Spleen (tissue), 11 donors: ENCODE results near the gene GLRX2. TPM values are rescaled to one million over a fixed set of nuclear protein-coding genes. Genes with fewer than 3 reads are reported as not detected.
A peak's percentile ranks its signal among the peaks of the same experiment; 100 is the strongest.

Source experiments
- DNase-seq: peaks from one replicate; pipeline ENCODE4 v3.0.0-alpha.2; 2020
- H3K27ac ChIP-seq, 8 donors: fragments of 200-600 bp; sonication (generic) in 7 of 8; 1 replicate in 4 of 8; 2 replicates in 4 of 8; pipeline versions ENCODE4 v1.5.0 to v1.8.0; 2016 to 2021; ENCODE audit warnings: inconsistent platforms in 4 of 8, mild to moderate bottlenecking in 4 of 8, moderate library complexity in 1 of 8
- H3K27me3 ChIP-seq, 7 donors: fragments of 200-600 bp; sonication (generic) in 6 of 7; replicated peaks in 1 of 7; 1 replicate in 4 of 7; 2 replicates in 3 of 7; pipeline versions ENCODE4 v1.5.0 to v1.8.0; 2016 to 2021; ENCODE audit warnings: inconsistent platforms in 3 of 7, mild to moderate bottlenecking in 1 of 7
- H3K36me3 ChIP-seq, 6 donors: fragments of 200-600 bp; sonication (generic) in 5 of 6; 1 replicate in 4 of 6; 2 replicates in 2 of 6; pipeline versions ENCODE4 v1.5.0 to v1.8.0; 2016 to 2021; ENCODE audit warnings: inconsistent platforms in 2 of 6
- H3K4me1 ChIP-seq, 6 donors: fragments of 200-600 bp; sonication (generic) in 5 of 6; 1 replicate in 3 of 6; 2 replicates in 3 of 6; pipeline versions ENCODE4 v1.5.0 to v1.8.0; 2016 to 2021; ENCODE audit warnings: inconsistent platforms in 3 of 6
- H3K4me3 ChIP-seq, 8 donors: fragments of 200-600 bp; sonication (generic) in 7 of 8; 1 replicate in 4 of 8; 2 replicates in 4 of 8; pipeline versions ENCODE4 v1.5.0 to v1.8.0; 2016 to 2021; ENCODE audit warnings: inconsistent platforms in 4 of 8, mild to moderate bottlenecking in 4 of 8, moderate library complexity in 2 of 8
- H3K9me3 ChIP-seq, 8 donors: fragments of 200-600 bp; sonication (generic) in 7 of 8; 1 replicate in 4 of 8; 2 replicates in 4 of 8; pipeline versions ENCODE4 v1.5.0 to v1.8.0; 2016 to 2021; ENCODE audit warnings: inconsistent platforms in 4 of 8
- POLR2A ChIP-seq, 3 donors: fragments of 450-650 bp; IDR thresholded peaks; one replicate each; pipeline ENCODE4 v1.5.1; 2017; ENCODE audit warnings: antibody characterized with exemption in 3 of 3, mild to moderate bottlenecking in 1 of 3
- POLR2AphosphoS5 ChIP-seq, 3 donors: sonication (generic); formaldehyde crosslinking; IDR thresholded peaks; one replicate each; pipeline ENCODE4 v1.5.1; 2017; ENCODE audit warnings: antibody characterized with exemption in 3 of 3
- WGBS, 5 donors: extraction: QIAGEN DNeasy Blood & Tissue Kit in 3 of 5; methylation state at CpG; one replicate each; pipeline versions ENCODE4 v1.1.5 to v1.1.7; 2013 to 2018; 5-methylcytosine and 5-hydroxymethylcytosine counted together
- intact Hi-C: fragments of 100-400 bp; cut with DNase I; formaldehyde crosslinking; loops from one replicate; pipeline ENCODE4 v1.15.0; 2023; ENCODE audit warnings: low total_unique reads
- polyA plus RNA-seq, 3 donors: library from polyadenylated mRNA; stranded (reverse); fragments of 200-250 nt; gene quantifications; one replicate each; pipeline ENCODE4 v1.2.1, GENCODE V29; 2013
- total RNA-seq, 7 donors: library from RNA; depleted of rRNA in 3 of 7; stranded (reverse); fragments of >200 nt in 3 of 7; fragmentation: NEBNext Ultra II Directional in 4 of 7; extraction: Animal tissue kit (Norgen Biotek cat#: 25700) in 4 of 7; gene quantifications; one replicate each; pipeline versions ENCODE4 v1.1.0 to v1.2.1, GENCODE V29; 2016 to 2021
- TF ChIP-seq, protein P1 (sequence below), 11 experiments: fragments of 200-600 bp in 7 of 11; fragments of 450-650 bp in 4 of 11; sonication (generic) in 4 of 11; IDR thresholded peaks in 8 of 11; conservative IDR thresholded peaks in 3 of 11; 1 replicate in 7 of 11; 2 replicates in 4 of 11; pipeline versions ENCODE4 v1.4.0 to v1.8.0; 2016 to 2021; ENCODE audit warnings: antibody characterized with exemption in 11 of 11, inconsistent platforms in 4 of 11, mild to moderate bottlenecking in 1 of 11
- donor health status: healthy with polysubstance abuse.
- donor health status: DM: no; HTN: no; CAD: no; lungs with moderate emphysema.
- donor health status: DM: no; HTN: no; CAD: no.
- donor health status: Bipolar disorder and iron deficiency.
- donor health status: healthy.
- donor health status: DM: no; HTN: no; CAD: no.
- donor health status: DM: yes; HTN: yes; CAD: no.

The GLRX2 gene
- total and polyA plus RNA-seq, 10 donors = 5.9 to 20.0 (median 11.0) TPM

DNA sequence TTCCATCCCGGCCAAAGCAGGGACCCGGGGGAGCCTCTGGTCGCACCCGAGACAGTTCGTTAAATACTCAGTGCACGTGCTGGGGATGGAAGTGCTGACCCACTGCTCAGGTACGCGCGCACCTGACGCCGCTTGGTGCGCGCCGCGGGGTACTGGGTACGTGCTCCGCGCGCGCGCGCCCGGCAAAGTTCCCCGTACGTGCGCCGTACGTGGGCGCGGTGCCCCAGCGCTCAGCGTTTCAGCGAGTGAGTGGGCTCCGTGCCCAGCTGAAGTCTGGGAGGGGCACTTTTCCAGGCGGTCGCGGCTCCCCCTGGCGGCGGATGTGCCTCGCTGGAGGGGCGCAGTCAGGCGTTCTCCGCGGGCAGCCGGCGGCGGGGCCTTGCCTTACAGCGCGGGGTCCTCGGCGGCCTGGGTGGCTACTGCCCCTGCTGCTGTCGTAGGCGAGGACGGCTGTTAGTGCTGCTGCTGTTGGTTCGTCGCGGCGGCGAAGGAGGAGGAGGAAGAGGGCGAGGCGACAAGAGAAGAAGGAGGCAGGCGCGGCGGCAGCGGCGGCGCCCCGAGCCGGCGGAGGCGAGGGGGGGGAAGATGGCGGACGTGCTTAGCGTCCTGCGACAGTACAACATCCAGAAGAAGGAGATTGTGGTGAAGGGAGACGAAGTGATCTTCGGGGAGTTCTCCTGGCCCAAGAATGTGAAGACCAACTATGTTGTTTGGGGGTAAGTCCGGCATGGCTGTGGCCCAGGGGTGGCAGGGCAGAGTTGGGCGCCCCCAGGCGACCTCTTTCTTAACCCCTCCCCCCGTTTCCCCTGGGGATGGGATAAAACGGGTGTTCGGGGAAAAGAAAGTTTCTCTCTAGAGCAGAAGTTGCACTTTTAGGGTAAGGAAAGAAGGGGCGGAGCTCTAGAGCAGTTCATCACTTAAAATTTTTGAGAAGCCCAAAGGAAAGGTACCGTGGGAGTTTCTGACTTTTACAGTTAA, 16.7 kb upstream of the GLRX2 start, which contains the start of gene CDC73:
CDC73 (plus strand) TSS at position 416 of the 978 bp plus-strand sequence; CDS start at position 586, 170 bp downstream.
- intact Hi-C loops = loop anchor here (5.0 to 10.0 kb wide), 2 partner anchors 57 to 315 kb away; partner anchors contain the start of gene RGS2
- peaks cover 0 to 20% (median 10%) of the 10 kb centered on the region in 6 donors for H3K36me3 ChIP-seq
- TF ChIP-seq POLR2AphosphoS5 (IDR thresholded peaks at IDR 0.05) (peak; percentile 97 to 98 (median 98)), POLR2A (IDR thresholded peaks at IDR 0.05) (peak; percentile 45 to 75 (median 56))
- TF ChIP-seq, protein P1, sequence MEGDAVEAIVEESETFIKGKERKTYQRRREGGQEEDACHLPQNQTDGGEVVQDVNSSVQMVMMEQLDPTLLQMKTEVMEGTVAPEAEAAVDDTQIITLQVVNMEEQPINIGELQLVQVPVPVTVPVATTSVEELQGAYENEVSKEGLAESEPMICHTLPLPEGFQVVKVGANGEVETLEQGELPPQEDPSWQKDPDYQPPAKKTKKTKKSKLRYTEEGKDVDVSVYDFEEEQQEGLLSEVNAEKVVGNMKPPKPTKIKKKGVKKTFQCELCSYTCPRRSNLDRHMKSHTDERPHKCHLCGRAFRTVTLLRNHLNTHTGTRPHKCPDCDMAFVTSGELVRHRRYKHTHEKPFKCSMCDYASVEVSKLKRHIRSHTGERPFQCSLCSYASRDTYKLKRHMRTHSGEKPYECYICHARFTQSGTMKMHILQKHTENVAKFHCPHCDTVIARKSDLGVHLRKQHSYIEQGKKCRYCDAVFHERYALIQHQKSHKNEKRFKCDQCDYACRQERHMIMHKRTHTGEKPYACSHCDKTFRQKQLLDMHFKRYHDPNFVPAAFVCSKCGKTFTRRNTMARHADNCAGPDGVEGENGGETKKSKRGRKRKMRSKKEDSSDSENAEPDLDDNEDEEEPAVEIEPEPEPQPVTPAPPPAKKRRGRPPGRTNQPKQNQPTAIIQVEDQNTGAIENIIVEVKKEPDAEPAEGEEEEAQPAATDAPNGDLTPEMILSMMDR (IDR thresholded peaks at IDR 0.05 in 8 of 11, conservative IDR thresholded peaks at IDR 0.05 in 3 of 11) = peak; percentile 95 to 99 (median 99)
- DNase-seq = peak; percentile 100
- WGBS, 5 donors = 0 to 1% (median 1%) methylated on average over 66 to 85 of the region's 85 CpGs
- no peaks in the 10 kb centered on the region for H3K9me3 ChIP-seq
- peaks cover 15 to 53% (median 46%) of the 10 kb centered on the region in 6 donors for H3K4me1 ChIP-seq
- H3K27me3 ChIP-seq = no peaks in the 10 kb centered on the region
- peak within 1 kb of the TSS; percentile 53 to 87 (median 68) for H3K4me3 ChIP-seq
- H3K27ac ChIP-seq = peak within 1 kb of the TSS; percentile 85 to 99 (median 97)

DNA sequence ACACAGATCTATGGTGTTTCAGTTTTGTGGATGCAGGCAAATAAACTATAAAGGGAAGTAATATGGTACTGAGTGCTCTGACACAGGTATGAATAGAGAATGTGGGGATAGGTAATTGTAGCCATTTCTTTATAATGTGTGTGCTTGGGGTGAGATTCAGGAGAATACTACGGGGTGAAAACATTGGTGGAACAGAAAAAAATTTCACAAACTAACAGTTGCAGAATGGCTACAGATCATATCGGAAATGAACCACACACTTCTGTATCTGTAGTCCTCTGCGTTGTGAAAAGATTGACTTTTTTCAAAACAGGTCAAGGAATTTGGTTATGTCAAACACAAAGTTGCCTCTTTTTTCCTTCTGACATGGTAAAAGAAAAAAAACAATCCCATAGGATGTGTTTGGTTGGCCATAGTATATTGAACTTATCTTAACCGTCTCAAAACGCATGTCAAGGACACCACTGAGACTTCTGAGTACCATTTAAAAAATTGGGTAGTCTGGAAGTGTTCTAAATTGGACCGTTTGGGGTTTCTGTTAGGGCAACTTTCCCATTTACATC, 15.5 kb upstream of the GLRX2 start:
- Histone ChIP-seq H3K9me3 (no peaks in the 10 kb centered on the region), H3K36me3 (peaks cover 0 to 8% (median 7%) of the 10 kb centered on the region in 6 donors), H3K27ac (peak overlapping the region in 1 of 8 donors; percentile 99), H3K27me3 (no peaks in the 10 kb centered on the region), H3K4me3 (peak overlapping the region in 2 of 8 donors; percentile 68 to 87), H3K4me1 (peaks cover 15 to 40% (median 34%) of the 10 kb centered on the region in 6 donors)
- WGBS, 5 donors = 82 to 87% (median 82%) methylated on average over 6 of the region's 6 CpGs
- TF ChIP-seq, protein P1 (IDR thresholded peaks at IDR 0.05 in 8 of 11, conservative IDR thresholded peaks at IDR 0.05 in 3 of 11) = no peak
- TF ChIP-seq POLR2AphosphoS5 (IDR thresholded peaks at IDR 0.05) (no peak), POLR2A (IDR thresholded peaks at IDR 0.05) (no peak)
- intact Hi-C loops = loop anchor here (5.0 to 10.0 kb wide), 2 partner anchors 56 to 313 kb away; partner anchors contain the start of gene RGS2
- DNase-seq = no peak

DNA sequence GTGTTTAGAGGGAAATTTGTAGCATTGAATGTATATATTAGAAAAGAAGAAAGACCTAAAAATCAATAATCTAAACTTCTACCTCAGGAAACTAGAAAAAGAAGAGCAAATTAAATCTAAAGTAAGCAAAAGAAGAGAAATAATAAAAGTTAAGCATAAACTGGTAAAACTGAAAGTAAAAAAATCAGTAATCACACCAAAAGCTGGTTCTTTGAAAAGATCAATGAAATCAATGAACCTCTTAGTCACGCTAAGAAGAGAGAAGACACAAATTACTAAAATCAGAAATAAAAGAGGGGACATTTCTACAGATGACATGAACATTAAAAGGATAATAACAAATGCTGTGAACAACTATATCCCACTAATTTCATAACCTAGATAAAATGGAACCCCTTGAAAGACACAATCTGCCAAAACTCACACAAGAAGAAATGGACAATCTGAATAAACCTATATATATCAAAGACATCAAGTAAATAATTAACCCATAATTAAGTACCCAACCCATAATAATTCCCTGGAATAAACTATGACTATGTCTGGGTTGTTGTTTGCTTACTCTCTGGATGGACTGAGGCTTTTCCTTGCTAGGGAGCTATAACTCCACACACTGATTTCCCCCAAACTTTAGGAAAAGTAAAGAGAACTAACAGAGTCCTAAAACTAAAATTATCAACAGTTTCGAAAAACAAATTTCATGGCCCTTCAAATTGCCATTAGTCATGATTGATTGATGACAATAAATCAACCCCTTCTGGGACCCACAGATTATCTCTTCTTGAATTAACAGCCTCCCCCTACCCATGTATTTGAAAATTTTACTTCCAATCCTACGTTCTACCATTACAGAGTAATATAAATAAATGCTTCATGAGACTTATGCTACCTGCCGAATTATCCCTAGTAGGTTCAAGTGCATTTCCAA, 13.9 kb upstream of the GLRX2 start:
- Histone ChIP-seq H3K9me3 (no peaks in the 10 kb centered on the region), H3K27me3 (no peaks in the 10 kb centered on the region), H3K36me3 (no peaks in the 10 kb centered on the region), H3K27ac (no peak overlapping the region), H3K4me3 (no peak overlapping the region), H3K4me1 (peaks cover 12 to 24% (median 19%) of the 10 kb centered on the region in 6 donors)
- DNase-seq = no peak
- intact Hi-C loops = no loop called here
- TF ChIP-seq, protein P1 (IDR thresholded peaks at IDR 0.05 in 8 of 11, conservative IDR thresholded peaks at IDR 0.05 in 3 of 11) = no peak
- TF ChIP-seq POLR2AphosphoS5 (IDR thresholded peaks at IDR 0.05) (no peak), POLR2A (IDR thresholded peaks at IDR 0.05) (no peak)
- 85 to 89% (median 87%) methylated on average over 4 of the region's 4 CpGs for WGBS, 5 donors
